ENCODE results near the gene UNK. TPM values are rescaled to one million over a fixed set of nuclear protein-coding genes. Genes with fewer than 3 reads are reported as not detected.

Gene UNK
- total and polyA plus RNA-seq, 2 donors (not counting 1 experiment from before 2014, with no cell fraction given): 35.5 to 70.3 TPM

DNA sequence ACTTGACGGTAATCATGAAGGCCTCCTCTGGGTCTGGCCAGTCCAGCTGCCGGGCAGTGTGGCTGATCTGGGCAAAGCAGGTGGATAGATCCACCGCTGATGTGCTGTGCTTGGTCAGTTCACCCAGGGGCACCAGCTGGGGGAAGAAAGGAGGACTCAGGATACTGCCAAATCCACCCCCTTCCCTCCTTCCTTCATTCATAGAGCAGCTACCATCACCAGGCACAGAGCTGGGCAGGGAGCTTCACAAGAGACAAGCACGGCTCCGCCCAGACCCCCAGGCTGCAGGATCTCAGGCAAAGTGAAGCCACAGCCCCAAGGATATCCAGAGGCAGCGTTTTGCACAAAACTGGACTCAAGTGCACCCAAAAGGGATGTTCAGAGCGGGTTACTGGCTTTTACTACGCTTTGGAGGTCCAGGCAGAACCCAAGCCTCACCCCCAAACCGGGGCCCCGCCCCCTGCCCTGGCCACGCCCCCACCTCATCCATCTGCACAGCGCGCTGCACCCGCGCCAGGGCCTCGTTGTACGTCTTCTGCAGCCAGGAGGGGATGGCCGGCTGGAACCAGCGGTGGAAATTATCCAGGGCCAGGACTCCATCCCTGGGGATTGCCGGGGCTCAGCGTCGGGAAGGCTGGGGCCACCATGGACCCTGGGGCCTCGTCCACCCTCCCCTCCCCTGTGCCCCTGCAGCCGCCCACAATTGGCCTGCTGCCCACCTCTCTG lies 50.5 kb downstream of the UNK start:
- Histone ChIP-seq H3K9me3 (ENCODE audit: control extremely low read depth in 1 of 3, control insufficient read depth in 2 of 3, insufficient read depth in 1 of 3, low read length in 2 of 3) (no peaks in the 10 kb centered on the region), H3K36me3 (replicated peaks in 1 of 2; ENCODE audit: control extremely low read depth in 1 of 2, control insufficient read depth in 1 of 2, extremely low read depth in 1 of 2, insufficient read depth in 2 of 2, low read length in 1 of 2) (peaks cover 0 to 58% of the 10 kb centered on the region in 2 experiments), H2AFZ (ENCODE audit: insufficient read depth, low read depth, low read length, poor library complexity, severe bottlenecking) (no peak overlapping the region), H3K4me2 (replicated peaks; ENCODE audit: low read depth, low read length, poor library complexity, severe bottlenecking) (no peak overlapping the region), H3K79me2 (ENCODE audit: control insufficient read depth, insufficient read depth, low read length) (no peaks in the 10 kb centered on the region), H3K4me3 (ENCODE audit: control extremely low read depth in 1 of 5, extremely low read depth in 1 of 5, insufficient read depth in 1 of 5, low read depth in 2 of 5, low read length in 4 of 5) (no peak overlapping the region), H4K20me1 (ENCODE audit: control insufficient read depth, insufficient read depth, low read length, poor library complexity, severe bottlenecking) (no peaks in the 10 kb centered on the region), H3K9ac (ENCODE audit: low read length) (no peak overlapping the region), H3K27ac (ENCODE audit: low read length in 2 of 2) (no peak overlapping the region), H3K27me3 (replicated peaks in 1 of 4; ENCODE audit: control extremely low read depth in 1 of 4, control insufficient read depth in 3 of 4, insufficient read depth in 4 of 4, low read length in 3 of 4) (no peaks in the 10 kb centered on the region), H3K4me1 (ENCODE audit: control insufficient read depth in 2 of 2, insufficient read depth in 2 of 2, low read length in 2 of 2) (peaks cover 4 to 5% of the 10 kb centered on the region in 2 donors)
- CTCF ChIA-PET: interaction anchor here (0.5 to 3.4 kb wide), 3 partner anchors 8 to 171 kb away, joined by 3 to 11 read pairs (median 4); no protein-coding TSS in a partner anchor
- intact Hi-C loops (cut with micrococcal nuclease): no loop called here
- Mint-ChIP-seq H3K27ac (no peak overlapping the region), H3K4me1 (peaks cover 13% of the 10 kb centered on the region), H3K9me3 (ENCODE audit: insufficient read depth) (no peaks in the 10 kb centered on the region), H3K4me3 (no peak overlapping the region), H3K27me3 (no peaks in the 10 kb centered on the region)
- DNase-seq (no peak), ATAC-seq (ENCODE audit: low read depth) (no peak)
- 96% methylated on average over 20 of the region's 24 CpGs for WGBS (ENCODE audit: insufficient coverage)
- POLR2A ChIA-PET: interaction anchor here (0.5 to 1.1 kb wide), 3 partner anchors 20 to 62 kb away, joined by 3 to 9 read pairs (median 4); partner anchors contain the start of gene WBP2
- TF ChIP-seq, protein P1, sequence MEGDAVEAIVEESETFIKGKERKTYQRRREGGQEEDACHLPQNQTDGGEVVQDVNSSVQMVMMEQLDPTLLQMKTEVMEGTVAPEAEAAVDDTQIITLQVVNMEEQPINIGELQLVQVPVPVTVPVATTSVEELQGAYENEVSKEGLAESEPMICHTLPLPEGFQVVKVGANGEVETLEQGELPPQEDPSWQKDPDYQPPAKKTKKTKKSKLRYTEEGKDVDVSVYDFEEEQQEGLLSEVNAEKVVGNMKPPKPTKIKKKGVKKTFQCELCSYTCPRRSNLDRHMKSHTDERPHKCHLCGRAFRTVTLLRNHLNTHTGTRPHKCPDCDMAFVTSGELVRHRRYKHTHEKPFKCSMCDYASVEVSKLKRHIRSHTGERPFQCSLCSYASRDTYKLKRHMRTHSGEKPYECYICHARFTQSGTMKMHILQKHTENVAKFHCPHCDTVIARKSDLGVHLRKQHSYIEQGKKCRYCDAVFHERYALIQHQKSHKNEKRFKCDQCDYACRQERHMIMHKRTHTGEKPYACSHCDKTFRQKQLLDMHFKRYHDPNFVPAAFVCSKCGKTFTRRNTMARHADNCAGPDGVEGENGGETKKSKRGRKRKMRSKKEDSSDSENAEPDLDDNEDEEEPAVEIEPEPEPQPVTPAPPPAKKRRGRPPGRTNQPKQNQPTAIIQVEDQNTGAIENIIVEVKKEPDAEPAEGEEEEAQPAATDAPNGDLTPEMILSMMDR (IDR thresholded peaks at IDR 0.05): no peak
- TF ChIP-seq EZH2 (IDR thresholded peaks at IDR 0.05; ENCODE audit: borderline replicate concordance, insufficient read depth, low read depth, low read length, poor library complexity, severe bottlenecking): no peak

GRCh38 chr17:75835654-75835987 lies 51.0 kb downstream of the UNK start:
- no peak overlapping the region for H3K4me3 Mint-ChIP-seq
- CTCF ChIA-PET: interaction anchor here (0.5 to 3.4 kb wide), 3 partner anchors 9 to 171 kb away, joined by 4 to 11 read pairs (median 4); no protein-coding TSS in a partner anchor
- 100% methylated on average over 3 of the region's 9 CpGs for WGBS (ENCODE audit: insufficient coverage)
- no peak overlapping the region for H3K27ac Mint-ChIP-seq
- no peaks in the 10 kb centered on the region for H3K27me3 Mint-ChIP-seq
- Histone ChIP-seq H3K36me3 (replicated peaks in 1 of 2; ENCODE audit: control extremely low read depth in 1 of 2, control insufficient read depth in 1 of 2, extremely low read depth in 1 of 2, insufficient read depth in 2 of 2, low read length in 1 of 2) (peaks cover 0 to 57% of the 10 kb centered on the region in 2 experiments), H3K9ac (ENCODE audit: low read length) (no peak overlapping the region), H3K4me2 (replicated peaks; ENCODE audit: low read depth, low read length, poor library complexity, severe bottlenecking) (no peak overlapping the region), H2AFZ (ENCODE audit: insufficient read depth, low read depth, low read length, poor library complexity, severe bottlenecking) (no peak overlapping the region), H3K27me3 (replicated peaks in 1 of 4; ENCODE audit: control extremely low read depth in 1 of 4, control insufficient read depth in 3 of 4, insufficient read depth in 4 of 4, low read length in 3 of 4) (no peaks in the 10 kb centered on the region), H3K4me1 (ENCODE audit: control insufficient read depth in 2 of 2, insufficient read depth in 2 of 2, low read length in 2 of 2) (peaks cover 4 to 5% of the 10 kb centered on the region in 2 donors), H3K4me3 (ENCODE audit: control extremely low read depth in 1 of 5, extremely low read depth in 1 of 5, insufficient read depth in 1 of 5, low read depth in 2 of 5, low read length in 4 of 5) (no peak overlapping the region), H3K79me2 (ENCODE audit: control insufficient read depth, insufficient read depth, low read length) (no peaks in the 10 kb centered on the region), H3K27ac (ENCODE audit: low read length in 2 of 2) (no peak overlapping the region), H4K20me1 (ENCODE audit: control insufficient read depth, insufficient read depth, low read length, poor library complexity, severe bottlenecking) (no peaks in the 10 kb centered on the region), H3K9me3 (ENCODE audit: control extremely low read depth in 1 of 3, control insufficient read depth in 2 of 3, insufficient read depth in 1 of 3, low read length in 2 of 3) (no peaks in the 10 kb centered on the region)
- peaks cover 13% of the 10 kb centered on the region for H3K4me1 Mint-ChIP-seq
- no peaks in the 10 kb centered on the region for H3K9me3 Mint-ChIP-seq (ENCODE audit: insufficient read depth)
- ATAC-seq (ENCODE audit: low read depth) (no peak), DNase-seq (no peak)
- intact Hi-C loops (cut with micrococcal nuclease): no loop called here
- POLR2A ChIA-PET: interaction anchor here (0.5 to 0.9 kb wide), 2 partner anchors 20 to 62 kb away, joined by 3 to 9 read pairs; partner anchors contain the start of gene WBP2
- TF ChIP-seq EZH2 (IDR thresholded peaks at IDR 0.05; ENCODE audit: borderline replicate concordance, insufficient read depth, low read depth, low read length, poor library complexity, severe bottlenecking): no peak

All from B cell (primary cell).